Bladder microvascular endothelial cell (primary cell): ENCODE data around the gene FLCN. TPM values are rescaled to one million over a fixed set of nuclear protein-coding genes. Genes with fewer than 3 reads are reported as not detected.

ENCODE experiments used
- total RNA-seq: library from RNA; depleted of rRNA; stranded (reverse); fragments of >200 nt; gene quantifications from 2 replicates; pipeline ENCODE4 v1.2.3, GENCODE V29; 2014

The FLCN gene, protein sequence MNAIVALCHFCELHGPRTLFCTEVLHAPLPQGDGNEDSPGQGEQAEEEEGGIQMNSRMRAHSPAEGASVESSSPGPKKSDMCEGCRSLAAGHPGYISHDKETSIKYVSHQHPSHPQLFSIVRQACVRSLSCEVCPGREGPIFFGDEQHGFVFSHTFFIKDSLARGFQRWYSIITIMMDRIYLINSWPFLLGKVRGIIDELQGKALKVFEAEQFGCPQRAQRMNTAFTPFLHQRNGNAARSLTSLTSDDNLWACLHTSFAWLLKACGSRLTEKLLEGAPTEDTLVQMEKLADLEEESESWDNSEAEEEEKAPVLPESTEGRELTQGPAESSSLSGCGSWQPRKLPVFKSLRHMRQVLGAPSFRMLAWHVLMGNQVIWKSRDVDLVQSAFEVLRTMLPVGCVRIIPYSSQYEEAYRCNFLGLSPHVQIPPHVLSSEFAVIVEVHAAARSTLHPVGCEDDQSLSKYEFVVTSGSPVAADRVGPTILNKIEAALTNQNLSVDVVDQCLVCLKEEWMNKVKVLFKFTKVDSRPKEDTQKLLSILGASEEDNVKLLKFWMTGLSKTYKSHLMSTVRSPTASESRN
- 28.0 and 78.2 TPM in 2 replicates for total RNA-seq

GRCh38 chr17:17237026-17237799 lies at the start of gene FLCN:
Gene FLCN (minus strand): TSS chr17:17237168. CDS start chr17:17228137, 9,031 bp downstream.

DNA sequence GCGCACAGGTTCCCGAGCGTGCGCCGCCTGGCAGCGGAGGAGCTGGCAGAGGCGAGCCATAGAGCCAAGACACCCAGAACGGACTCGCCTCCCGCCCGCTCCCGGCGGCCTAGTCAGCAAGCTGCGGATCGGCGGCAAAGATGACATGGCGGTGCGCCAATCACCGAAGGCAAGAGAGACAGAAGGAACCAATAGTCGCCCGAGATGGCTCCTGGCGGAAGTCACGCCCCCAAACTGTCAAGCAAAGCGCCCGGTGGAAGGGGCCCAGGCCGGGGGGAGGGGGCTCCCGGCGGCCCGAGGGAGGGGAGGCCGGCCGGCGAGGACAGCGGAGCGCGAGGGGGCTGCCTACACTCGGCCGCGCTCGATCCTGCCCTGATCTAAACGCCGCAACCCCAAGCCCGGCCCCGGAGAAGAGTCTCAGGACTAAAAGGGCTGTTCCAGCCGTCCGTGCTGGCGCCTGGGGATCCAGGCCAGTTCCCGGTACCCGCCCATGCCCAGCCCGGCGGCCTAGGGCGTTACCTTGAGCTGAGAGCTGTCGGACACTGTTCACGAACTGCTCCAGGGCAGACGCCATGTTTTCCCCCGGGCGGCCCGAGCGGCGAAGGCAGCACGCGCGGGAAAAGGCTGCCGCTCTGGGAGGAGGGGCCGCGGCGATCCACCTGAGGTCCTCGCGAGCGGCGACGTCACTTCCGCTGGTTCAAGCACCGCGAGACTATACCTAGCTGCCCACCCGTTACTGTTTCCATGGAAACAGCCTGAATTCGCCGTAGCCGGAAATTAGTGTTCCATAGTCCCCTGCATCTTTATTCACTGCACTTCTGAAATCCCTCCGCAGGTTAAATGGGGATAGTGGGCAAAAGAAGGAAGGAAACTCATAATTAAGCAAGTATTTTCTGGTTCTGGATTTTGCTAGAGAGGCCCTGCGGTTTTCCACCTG lies 43.9 kb upstream of the FLCN start, which contains the start of gene COPS3:
COPS3 (minus strand) TSS at position 634 of the 937 bp plus-strand sequence; CDS start at position 574, 60 bp downstream.

GRCh38 chr17:17206124-17206912 lies 30.6 kb downstream of the FLCN start, which contains the start of gene PLD6:
Gene PLD6 (minus strand): TSS chr17:17206333. CDS start chr17:17206286, 47 bp downstream.

Other genes starting within 250 kb of the FLCN start
- 81.4 and 140 TPM in 2 replicates for gene MPRIP, start 194.7 kb downstream of the FLCN start, total RNA-seq
- 1.3 and 2.4 TPM in 2 replicates for gene PLD6, start 30.8 kb downstream of the FLCN start, total RNA-seq
- gene COPS3, start 44.1 kb upstream of the FLCN start, total RNA-seq, result 61.0 and 73.4 TPM in 2 replicates
- gene NT5M, start 66.2 kb upstream of the FLCN start, total RNA-seq, result 1.3 and 1.4 TPM in 2 replicates
- gene MED9, start 239.8 kb upstream of the FLCN start, total RNA-seq, result 7.0 and 10.8 TPM in 2 replicates